ENCODE data around the gene UBE3A. TPM values are rescaled to one million over a fixed set of nuclear protein-coding genes. Genes with fewer than 3 reads are reported as not detected.
"Not testable (repeated sequence)": the region's sequence is repeated elsewhere in the genome, so short reads cannot be mapped to it uniquely, and the experiment has no call there.

The UBE3A gene
- total RNA-seq, 1 experiment from 2014 or later = 102 TPM

GRCh38 chr15:25410649-25411048 is 28.2 kb downstream of the UBE3A start:
- H3K9me3 ChIP-seq (ENCODE audit: control insufficient read depth, insufficient read depth, low read depth, low read length) = peaks cover 24% of the 10 kb centered on the region; the same call in 1 of the 2 replicates
- H3K4me1 ChIP-seq (ENCODE audit: control insufficient read depth, insufficient read depth, low read length) = peaks cover 5% of the 10 kb centered on the region
- in situ Hi-C loops (cut with HindIII; ENCODE audit: low pct_unique_long_range_greater_than_20kb, low sequenced_read_pairs) (no loop called here), intact Hi-C loops (cut with micrococcal nuclease; ENCODE audit: unreplicated experiment) (no loop called here)
- TF ChIP-seq REST (IDR thresholded peaks at IDR 0.05; ENCODE audit: insufficient read depth in 1 of 2, low read depth in 2 of 2, low read length in 1 of 2) = no peak
- TF ChIP-seq TCF7L2 (IDR thresholded peaks at IDR 0.05; ENCODE audit: low read depth, low read length) = no peak
- no peak for TF ChIP-seq POLR2AphosphoS5 (IDR thresholded peaks at IDR 0.05; ENCODE audit: low read depth, low read length)
- ChIA-PET POLR2A (no interaction called here), CTCF (no interaction called here)
- no peaks in the 10 kb centered on the region for H3K27me3 ChIP-seq (ENCODE audit: control insufficient read depth, insufficient read depth, low read length)
- no peak for DNase-seq (ENCODE audit: low read depth, low spot score)
- no peak overlapping the region for H3K4me3 ChIP-seq (ENCODE audit: low read depth in 2 of 2, low read length in 2 of 2)
- BruUV-seq (replicated peaks) = no TSS peak
- ATAC-seq = no peak
- H3K27ac ChIP-seq (ENCODE audit: low read length) = no peak overlapping the region
- no peaks in the 10 kb centered on the region for H3K36me3 ChIP-seq (ENCODE audit: control insufficient read depth, insufficient read depth, low read length)

- DNase-seq (ENCODE audit: low read depth, low spot score); H3K4me3 ChIP-seq (ENCODE audit: low read depth in 2 of 2, low read length in 2 of 2); CTCF ChIA-PET; H3K36me3 ChIP-seq (ENCODE audit: control insufficient read depth, insufficient read depth, low read length); BruUV-seq (replicated peaks); H3K27me3 ChIP-seq (ENCODE audit: control insufficient read depth, insufficient read depth, low read length); ATAC-seq; in situ Hi-C loops (cut with HindIII; ENCODE audit: low pct_unique_long_range_greater_than_20kb, low sequenced_read_pairs); POLR2A ChIA-PET; H3K4me1 ChIP-seq (ENCODE audit: control insufficient read depth, insufficient read depth, low read length); H3K27ac ChIP-seq (ENCODE audit: low read length): not testable (repeated sequence)
- peaks cover 16% of the 10 kb centered on the region; the same call in 1 of the 2 replicates for H3K9me3 ChIP-seq (ENCODE audit: control insufficient read depth, insufficient read depth, low read depth, low read length)
- intact Hi-C loops (cut with micrococcal nuclease; ENCODE audit: unreplicated experiment) = loop anchor here (10.0 kb wide), 1 partner anchor 55 kb away; no protein-coding TSS in a partner anchor
Measured at GRCh38 chr15:25409731-25410130, 29.1 kb downstream of the UBE3A start.

- no TSS peak for BruUV-seq (replicated peaks)
- H3K9me3 ChIP-seq (ENCODE audit: control insufficient read depth, insufficient read depth, low read depth, low read length) = peaks cover 9% of the 10 kb centered on the region; the same call in 1 of the 2 replicates
- no peak overlapping the region for H3K4me3 ChIP-seq (ENCODE audit: low read depth in 2 of 2, low read length in 2 of 2)
- no peaks in the 10 kb centered on the region for H3K36me3 ChIP-seq (ENCODE audit: control insufficient read depth, insufficient read depth, low read length)
- ATAC-seq = no peak
- peaks cover 5% of the 10 kb centered on the region for H3K4me1 ChIP-seq (ENCODE audit: control insufficient read depth, insufficient read depth, low read length)
- H3K27me3 ChIP-seq (ENCODE audit: control insufficient read depth, insufficient read depth, low read length) = no peaks in the 10 kb centered on the region
- intact Hi-C loops (cut with micrococcal nuclease; ENCODE audit: unreplicated experiment) (loop anchor here (10.0 kb wide), 1 partner anchor 56 kb away; no protein-coding TSS in a partner anchor), in situ Hi-C loops (cut with HindIII; ENCODE audit: low pct_unique_long_range_greater_than_20kb, low sequenced_read_pairs) (no loop called here)
- ChIA-PET CTCF (no interaction called here), POLR2A (no interaction called here)
- TF ChIP-seq SIN3A (IDR thresholded peaks at IDR 0.05; ENCODE audit: borderline replicate concordance, insufficient read depth, low read depth, low read length) = no peak
- TF ChIP-seq REST (IDR thresholded peaks at IDR 0.05; ENCODE audit: insufficient read depth in 1 of 2, low read depth in 2 of 2, low read length in 1 of 2) = no peak
- TF ChIP-seq POLR2AphosphoS5 (IDR thresholded peaks at IDR 0.05; ENCODE audit: low read depth, low read length) = no peak
- TF ChIP-seq CTCF (IDR thresholded peaks at IDR 0.05) = no peak
- no peak for TF ChIP-seq TCF7L2 (IDR thresholded peaks at IDR 0.05; ENCODE audit: low read depth, low read length)
- H3K27ac ChIP-seq (ENCODE audit: low read length) = no peak overlapping the region
- DNase-seq (ENCODE audit: low read depth, low spot score) = no peak
Measured at GRCh38 chr15:25408929-25409328, 29.9 kb downstream of the UBE3A start.

Measured in Panc1 (cell line).